H9 (cell line): ENCODE results near the gene ZNF774. TPM values are rescaled to one million over a fixed set of nuclear protein-coding genes. Genes with fewer than 3 reads are reported as not detected.

Experiments
- DNase-seq: peaks from one replicate; pipeline ENCODE4 v3.0.0-alpha.2; 2017
- H2AFZ ChIP-seq: one replicate; pipeline ENCODE4 v1.6.1; 2013; ENCODE audit warnings: mild to moderate bottlenecking, low read length, control low read depth, moderate library complexity
- H2AK5ac ChIP-seq: 2 replicates; pipeline ENCODE4 v1.6.1; 2013; ENCODE audit warnings: low read length, control low read depth, mixed read lengths; ENCODE audit not compliant: insufficient read length
- H2BK120ac ChIP-seq: one replicate; pipeline ENCODE4 v1.6.1; 2013; ENCODE audit warnings: low read depth, mild to moderate bottlenecking, low read length, control low read depth, inconsistent platforms; ENCODE audit not compliant: poor library complexity, severe bottlenecking
- H2BK12ac ChIP-seq: 2 replicates; pipeline ENCODE4 v1.6.1; 2013; ENCODE audit warnings: low read length, control low read depth, mixed read lengths, low read depth; ENCODE audit not compliant: insufficient read length
- H2BK15ac ChIP-seq: 2 replicates; pipeline ENCODE4 v1.6.1; 2013; ENCODE audit warnings: low read depth, low read length, control low read depth
- H2BK20ac ChIP-seq: one replicate; pipeline ENCODE4 v1.6.1; 2013; ENCODE audit warnings: low read depth, mild to moderate bottlenecking, low read length, control low read depth, inconsistent platforms; ENCODE audit not compliant: poor library complexity, severe bottlenecking
- H2BK5ac ChIP-seq: 2 replicates; pipeline ENCODE4 v1.6.1; 2013; ENCODE audit warnings: low read length, control low read depth, mixed read lengths; ENCODE audit not compliant: insufficient read length
- H3K14ac ChIP-seq: 2 replicates; pipeline ENCODE4 v1.6.1; 2013; ENCODE audit warnings: low read length, control low read depth; ENCODE audit not compliant: insufficient read depth
- H3K18ac ChIP-seq: 2 replicates; pipeline ENCODE4 v1.6.1; 2013; ENCODE audit warnings: low read depth, mild to moderate bottlenecking, mixed read lengths, low read length, control low read depth; ENCODE audit not compliant: insufficient read length
- H3K23ac ChIP-seq: 2 replicates; pipeline ENCODE4 v1.6.1; 2013; ENCODE audit warnings: low read length, control low read depth, mixed read lengths, low read depth; ENCODE audit not compliant: insufficient read length
- H3K23me2 ChIP-seq: 2 replicates; pipeline ENCODE4 v1.6.1; 2013; ENCODE audit warnings: low read depth, mild to moderate bottlenecking, mixed read lengths, low read length, control low read depth; ENCODE audit not compliant: insufficient read length, poor library complexity, severe bottlenecking
- H3K27ac ChIP-seq: 2 replicates; pipeline ENCODE4 v1.5.1; 2013; ENCODE audit warnings: low read length, control low read depth, mixed read lengths, low read depth; ENCODE audit not compliant: insufficient read length
- H3K27me3 ChIP-seq: 2 replicates; pipeline ENCODE4 v1.6.1; 2013; ENCODE audit warnings: low read length, control low read depth, inconsistent platforms; ENCODE audit not compliant: insufficient read depth
- H3K4ac ChIP-seq: 2 replicates; pipeline ENCODE4 v1.6.1; 2013; ENCODE audit warnings: low read depth, mild to moderate bottlenecking, control low read depth, inconsistent platforms, low read length, moderate library complexity
- H3K4me1 ChIP-seq: 2 replicates; pipeline ENCODE4 v1.6.1; 2013; ENCODE audit warnings: low read length, control low read depth, inconsistent platforms; ENCODE audit not compliant: insufficient read depth
- H3K4me2 ChIP-seq: 2 replicates; pipeline ENCODE4 v1.6.1; 2013; ENCODE audit warnings: low read length, control low read depth, mixed read lengths; ENCODE audit not compliant: insufficient read length, insufficient read depth
- H3K56ac ChIP-seq: 2 replicates; pipeline ENCODE4 v1.6.1; 2013; ENCODE audit warnings: low read depth, mild to moderate bottlenecking, mixed read lengths, low read length, control low read depth; ENCODE audit not compliant: insufficient read length
- H3K79me1 ChIP-seq: 2 replicates; pipeline ENCODE4 v1.6.1; 2013; ENCODE audit warnings: low read depth, mild to moderate bottlenecking, moderate library complexity, low read length, control low read depth, inconsistent platforms; ENCODE audit not compliant: insufficient read depth, poor library complexity, severe bottlenecking
- H3K79me2 ChIP-seq: 2 replicates; pipeline ENCODE4 v1.6.1; 2013; ENCODE audit warnings: low read length, control low read depth, inconsistent platforms; ENCODE audit not compliant: insufficient read depth
- H3K9ac ChIP-seq: 2 replicates; pipeline ENCODE4 v1.6.1; 2013; ENCODE audit warnings: low read length, control low read depth, mixed read lengths; ENCODE audit not compliant: insufficient read length; ENCODE audit errors: extremely low read depth
- H3K9me3 ChIP-seq: one replicate; pipeline ENCODE4 v1.6.1; 2013; ENCODE audit warnings: low read depth, low read length, inconsistent platforms; ENCODE audit not compliant: control insufficient read depth
- H3T11ph ChIP-seq: one replicate; pipeline ENCODE4 v1.6.1; 2013; ENCODE audit warnings: mild to moderate bottlenecking, low read length, control low read depth, inconsistent platforms
- H4K20me1 ChIP-seq: one replicate; pipeline ENCODE4 v1.6.1; 2013; ENCODE audit not compliant: control insufficient read depth, insufficient read length, insufficient read depth
- H4K5ac ChIP-seq: 2 replicates; pipeline ENCODE4 v1.6.1; 2013; ENCODE audit warnings: low read depth, mild to moderate bottlenecking, mixed read lengths, low read length, control low read depth; ENCODE audit not compliant: insufficient read length
- H4K8ac ChIP-seq: replicated peaks from 2 replicates; pipeline ENCODE4 v1.6.1; 2013; ENCODE audit warnings: low read length, control low read depth, mixed read lengths, low read depth; ENCODE audit not compliant: insufficient read length
- H4K91ac ChIP-seq: 2 replicates; pipeline ENCODE4 v1.6.1; 2013; ENCODE audit warnings: low read depth, mild to moderate bottlenecking, moderate library complexity, mixed read lengths, low read length, control low read depth; ENCODE audit not compliant: insufficient read length
- H3K27ac Mint-ChIP-seq, 3 experiments: 2 replicates in 2 of 3; 3 replicates in 1 of 3; pipeline ENCODE4 v1.8.0; 2020 to 2021; ENCODE audit warnings: mixed read lengths in 3 of 3, mild to moderate bottlenecking in 1 of 3, moderate library complexity in 1 of 3
- H3K27me3 Mint-ChIP-seq: 2 replicates; pipeline ENCODE4 v1.8.0; 2021; ENCODE audit warnings: low read depth, mild to moderate bottlenecking, moderate library complexity, mixed read lengths
- H3K36me3 Mint-ChIP-seq, 3 experiments: 2 replicates in 2 of 3; 3 replicates in 1 of 3; pipeline ENCODE4 v1.8.0; 2020 to 2021; ENCODE audit warnings: low read depth in 3 of 3, mixed read lengths in 3 of 3; ENCODE audit not compliant: insufficient read depth in 1 of 3
- H3K4me1 Mint-ChIP-seq, 2 experiments: 2 replicates each; pipeline ENCODE4 v1.8.0; 2020; ENCODE audit warnings: mixed read lengths in 2 of 2
- H3K4me3 Mint-ChIP-seq, 2 experiments: 2 replicates in 1 of 2; 3 replicates in 1 of 2; pipeline ENCODE4 v1.8.0; 2020 to 2021; ENCODE audit warnings: mild to moderate bottlenecking in 2 of 2, mixed read lengths in 2 of 2, moderate library complexity in 1 of 2
- H3K9me3 Mint-ChIP-seq, 2 experiments: 2 replicates in 1 of 2; 3 replicates in 1 of 2; pipeline ENCODE4 v1.8.0; 2020; ENCODE audit warnings: mild to moderate bottlenecking in 2 of 2, mixed read lengths in 2 of 2, moderate library complexity in 1 of 2
- WGBS: extraction: QIAGEN DNeasy Blood & Tissue Kit; methylation state at CpG from one replicate; pipeline ENCODE4 v1.1.7; 2013; ENCODE audit warnings: missing lambda C conversion rate, low lambda C conversion rate, mixed read lengths; ENCODE audit not compliant: insufficient read length; ENCODE audit errors: extremely low coverage; 5-methylcytosine and 5-hydroxymethylcytosine counted together
- total RNA-seq: library from RNA; stranded (reverse); gene quantifications from 2 replicates; pipeline ENCODE4 v1.2.1, GENCODE V29; 2021
- TF ChIP-seq, protein P1 (sequence below): fragments of 200-600 bp; sonication (generic); conservative IDR thresholded peaks from 3 replicates; pipeline ENCODE4 v1.8.0; 2021; ENCODE audit warnings: antibody characterized with exemption, mild to moderate bottlenecking

Gene ZNF774
- total RNA-seq, 1 experiment from 2014 or later, result 2.5 TPM

DNA sequence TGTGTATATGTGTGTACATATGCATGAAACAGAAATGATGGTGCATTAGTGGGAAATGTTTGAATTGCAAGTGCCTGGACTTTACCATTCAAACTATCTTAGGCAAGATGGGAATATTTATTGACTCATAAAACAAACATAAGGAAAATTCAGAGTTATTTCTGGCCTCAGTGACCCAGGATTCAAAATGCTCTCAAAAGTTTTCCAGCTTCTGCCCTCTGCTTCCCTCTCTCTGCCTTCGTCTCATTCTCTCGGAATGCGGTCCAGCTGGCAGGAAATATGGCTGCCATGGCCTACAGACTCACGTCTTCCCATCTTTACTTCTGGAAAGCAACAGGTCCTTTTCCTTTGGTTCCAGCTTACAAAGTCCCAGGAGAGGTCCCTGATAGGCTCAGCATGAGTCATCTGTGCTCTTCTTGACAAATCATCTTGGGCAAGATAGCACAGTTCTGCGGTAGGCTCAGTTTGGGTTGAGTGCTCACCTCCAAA is 8.7 kb upstream of the ZNF774 start:
- no peak overlapping the region for H3K4ac ChIP-seq
- no peaks in the 10 kb centered on the region for H3K9me3 Mint-ChIP-seq
- no peak overlapping the region for H2AK5ac ChIP-seq
- no peak overlapping the region for H3T11ph ChIP-seq
- no peak overlapping the region for H3K56ac ChIP-seq
- H3K27me3 ChIP-seq, result no peaks in the 10 kb centered on the region
- no peak overlapping the region for H3K18ac ChIP-seq
- no peaks in the 10 kb centered on the region for H4K20me1 ChIP-seq
- no peak overlapping the region for H4K91ac ChIP-seq
- H3K23me2 ChIP-seq, result no peaks in the 10 kb centered on the region
- H3K27ac Mint-ChIP-seq, result no peak overlapping the region
- no CpG with 5 or more reads among the region's 5 CpGs for WGBS
- H2BK20ac ChIP-seq, result no peak overlapping the region
- DNase-seq, result no peak
- no peaks in the 10 kb centered on the region for H3K4me1 Mint-ChIP-seq
- H3K4me1 ChIP-seq, result no peaks in the 10 kb centered on the region
- no peak overlapping the region for H2AFZ ChIP-seq
- no peaks in the 10 kb centered on the region for H3K9me3 ChIP-seq
- H4K5ac ChIP-seq, result no peak overlapping the region
- H3K79me2 ChIP-seq, result no peaks in the 10 kb centered on the region
- no peak overlapping the region for H3K27ac ChIP-seq
- no peak overlapping the region for H2BK5ac ChIP-seq
- no peak overlapping the region for H3K4me2 ChIP-seq
- no peak overlapping the region for H2BK15ac ChIP-seq
- H2BK12ac ChIP-seq, result no peak overlapping the region
- H3K27me3 Mint-ChIP-seq, result no peaks in the 10 kb centered on the region
- no peaks in the 10 kb centered on the region for H3K36me3 Mint-ChIP-seq
- no peaks in the 10 kb centered on the region for H3K79me1 ChIP-seq
- no peak overlapping the region for H3K4me3 Mint-ChIP-seq
- no peak overlapping the region for H2BK120ac ChIP-seq
- no peak overlapping the region for H3K23ac ChIP-seq
- H4K8ac ChIP-seq, result no peak overlapping the region
- H3K14ac ChIP-seq, result no peak overlapping the region
- TF ChIP-seq, protein P1, sequence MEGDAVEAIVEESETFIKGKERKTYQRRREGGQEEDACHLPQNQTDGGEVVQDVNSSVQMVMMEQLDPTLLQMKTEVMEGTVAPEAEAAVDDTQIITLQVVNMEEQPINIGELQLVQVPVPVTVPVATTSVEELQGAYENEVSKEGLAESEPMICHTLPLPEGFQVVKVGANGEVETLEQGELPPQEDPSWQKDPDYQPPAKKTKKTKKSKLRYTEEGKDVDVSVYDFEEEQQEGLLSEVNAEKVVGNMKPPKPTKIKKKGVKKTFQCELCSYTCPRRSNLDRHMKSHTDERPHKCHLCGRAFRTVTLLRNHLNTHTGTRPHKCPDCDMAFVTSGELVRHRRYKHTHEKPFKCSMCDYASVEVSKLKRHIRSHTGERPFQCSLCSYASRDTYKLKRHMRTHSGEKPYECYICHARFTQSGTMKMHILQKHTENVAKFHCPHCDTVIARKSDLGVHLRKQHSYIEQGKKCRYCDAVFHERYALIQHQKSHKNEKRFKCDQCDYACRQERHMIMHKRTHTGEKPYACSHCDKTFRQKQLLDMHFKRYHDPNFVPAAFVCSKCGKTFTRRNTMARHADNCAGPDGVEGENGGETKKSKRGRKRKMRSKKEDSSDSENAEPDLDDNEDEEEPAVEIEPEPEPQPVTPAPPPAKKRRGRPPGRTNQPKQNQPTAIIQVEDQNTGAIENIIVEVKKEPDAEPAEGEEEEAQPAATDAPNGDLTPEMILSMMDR, result no peak
- no peak overlapping the region for H3K9ac ChIP-seq
